ENCODE measurements around the gene CASZ1.

Gene CASZ1

GRCh38 chr1:10629091-10629815, 167.2 kb downstream of the CASZ1 start:
- no peak for DNase-seq
- in situ Hi-C loops (cut with HindIII; ENCODE audit: low pct_ligation_motif_present, low pct_unique_long_range_greater_than_20kb, low sequenced_read_pairs), result no loop called here

GRCh38 chr1:10628685-10629084, 167.8 kb downstream of the CASZ1 start:
- in situ Hi-C loops (cut with HindIII; ENCODE audit: low pct_ligation_motif_present, low pct_unique_long_range_greater_than_20kb, low sequenced_read_pairs), result no loop called here
- DNase-seq, result no peak

- no peak for DNase-seq
- in situ Hi-C loops (cut with HindIII; ENCODE audit: low pct_ligation_motif_present, low pct_unique_long_range_greater_than_20kb, low sequenced_read_pairs), result no loop called here
Measured at GRCh38 chr1:10626791-10627410, 169.5 kb downstream of the CASZ1 start.

DNA sequence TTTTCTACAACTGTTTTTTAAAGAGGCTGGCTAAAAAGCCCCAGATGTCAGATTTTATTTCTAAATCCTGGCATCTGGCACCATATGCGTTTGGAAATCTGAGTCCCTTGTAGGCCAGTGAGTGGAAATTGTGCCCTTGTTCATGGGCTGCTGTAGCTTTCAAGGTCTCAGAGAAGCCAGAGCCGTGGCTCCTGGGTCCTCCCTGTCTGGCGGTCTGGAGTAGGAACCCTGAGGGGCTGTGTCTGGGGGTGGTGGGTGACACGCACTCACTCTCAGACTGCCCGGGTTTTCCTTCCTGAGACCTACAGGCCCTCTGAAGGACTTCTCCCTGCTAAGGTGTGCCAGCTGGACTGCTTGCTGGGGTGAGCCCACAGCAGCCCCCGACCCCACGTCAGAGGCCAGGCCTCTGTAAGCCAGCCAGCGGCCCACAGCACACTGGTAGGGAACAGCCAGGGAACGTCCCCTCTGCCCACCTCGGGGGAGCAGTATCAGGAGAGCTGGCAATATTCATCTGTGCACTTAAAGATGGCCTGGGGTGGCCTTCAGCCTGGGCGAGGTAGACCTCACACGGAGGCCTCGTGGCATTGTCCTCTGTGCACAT, 170.2 kb downstream of the CASZ1 start:
- in situ Hi-C loops (cut with HindIII; ENCODE audit: low pct_ligation_motif_present, low pct_unique_long_range_greater_than_20kb, low sequenced_read_pairs), result no loop called here

GRCh38 chr1:10625554-10625953, 170.9 kb downstream of the CASZ1 start:
- no peak for DNase-seq
- in situ Hi-C loops (cut with HindIII; ENCODE audit: low pct_ligation_motif_present, low pct_unique_long_range_greater_than_20kb, low sequenced_read_pairs), result no loop called here

More for the DNA sequence above, 170.2 kb downstream of the CASZ1 start:
- DNase-seq, result no peak

- in situ Hi-C loops (cut with HindIII; ENCODE audit: low pct_ligation_motif_present, low pct_unique_long_range_greater_than_20kb, low sequenced_read_pairs), result no loop called here
- no peak for DNase-seq
Measured at GRCh38 chr1:10625076-10625475, 171.4 kb downstream of the CASZ1 start.

GRCh38 chr1:10624256-10625050, 172.0 kb downstream of the CASZ1 start:
- in situ Hi-C loops (cut with HindIII; ENCODE audit: low pct_ligation_motif_present, low pct_unique_long_range_greater_than_20kb, low sequenced_read_pairs), result no loop called here

DNA sequence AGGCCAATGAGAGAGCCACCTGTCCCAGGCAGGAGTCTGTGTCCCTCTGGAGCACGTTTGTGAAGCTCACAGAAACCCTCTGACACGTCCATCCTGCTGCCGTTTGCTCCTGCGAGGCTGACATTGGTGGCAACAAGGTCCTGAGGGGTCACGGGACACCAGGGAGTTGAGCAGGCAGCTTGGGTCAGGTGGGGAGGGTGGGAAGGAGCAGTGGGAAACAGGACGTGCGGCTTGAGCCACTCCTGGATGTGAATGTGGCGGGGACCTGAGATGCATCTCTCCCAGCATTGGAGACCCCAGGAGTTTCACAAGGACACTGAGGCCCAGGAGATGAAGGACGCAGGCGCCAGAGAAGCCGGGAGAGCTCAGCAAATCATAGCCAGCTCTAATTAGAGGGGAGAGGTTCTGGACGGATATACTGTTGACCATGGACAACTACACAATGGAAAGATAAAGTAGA, 172.7 kb downstream of the CASZ1 start:
- no peak for DNase-seq
- in situ Hi-C loops (cut with HindIII; ENCODE audit: low pct_ligation_motif_present, low pct_unique_long_range_greater_than_20kb, low sequenced_read_pairs), result no loop called here

More at GRCh38 chr1:10624256-10625050, 172.0 kb downstream of the CASZ1 start:
- no peak for DNase-seq

- in situ Hi-C loops (cut with HindIII; ENCODE audit: low pct_ligation_motif_present, low pct_unique_long_range_greater_than_20kb, low sequenced_read_pairs), result no loop called here
- no peak for DNase-seq
Measured at GRCh38 chr1:10622910-10623685, 173.3 kb downstream of the CASZ1 start.

DNA sequence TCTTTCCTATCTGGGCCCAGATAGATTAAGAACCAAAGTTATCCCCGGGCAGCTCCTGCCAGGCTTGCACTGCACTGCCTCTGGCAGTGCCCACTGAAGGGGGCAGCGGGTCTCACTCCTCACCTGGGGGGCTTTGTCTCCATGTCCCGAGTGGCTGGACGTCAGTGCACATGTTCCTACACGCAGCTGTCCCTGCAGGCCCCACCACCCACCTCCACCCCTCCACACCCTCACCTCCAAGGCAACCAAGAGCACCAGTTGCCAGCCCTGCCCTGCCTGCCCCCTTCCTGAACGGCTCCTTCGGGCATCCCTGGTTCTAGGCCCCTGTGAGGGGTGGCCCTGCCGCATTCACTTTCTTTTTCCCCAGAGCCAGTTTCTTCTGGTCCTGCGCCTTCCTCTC, 174.5 kb downstream of the CASZ1 start:
- in situ Hi-C loops (cut with HindIII; ENCODE audit: low pct_ligation_motif_present, low pct_unique_long_range_greater_than_20kb, low sequenced_read_pairs), result no loop called here
- DNase-seq, result no peak

GRCh38 chr1:10620776-10621175, 175.7 kb downstream of the CASZ1 start:
- DNase-seq, result no peak
- in situ Hi-C loops (cut with HindIII; ENCODE audit: low pct_ligation_motif_present, low pct_unique_long_range_greater_than_20kb, low sequenced_read_pairs), result no loop called here

DNA sequence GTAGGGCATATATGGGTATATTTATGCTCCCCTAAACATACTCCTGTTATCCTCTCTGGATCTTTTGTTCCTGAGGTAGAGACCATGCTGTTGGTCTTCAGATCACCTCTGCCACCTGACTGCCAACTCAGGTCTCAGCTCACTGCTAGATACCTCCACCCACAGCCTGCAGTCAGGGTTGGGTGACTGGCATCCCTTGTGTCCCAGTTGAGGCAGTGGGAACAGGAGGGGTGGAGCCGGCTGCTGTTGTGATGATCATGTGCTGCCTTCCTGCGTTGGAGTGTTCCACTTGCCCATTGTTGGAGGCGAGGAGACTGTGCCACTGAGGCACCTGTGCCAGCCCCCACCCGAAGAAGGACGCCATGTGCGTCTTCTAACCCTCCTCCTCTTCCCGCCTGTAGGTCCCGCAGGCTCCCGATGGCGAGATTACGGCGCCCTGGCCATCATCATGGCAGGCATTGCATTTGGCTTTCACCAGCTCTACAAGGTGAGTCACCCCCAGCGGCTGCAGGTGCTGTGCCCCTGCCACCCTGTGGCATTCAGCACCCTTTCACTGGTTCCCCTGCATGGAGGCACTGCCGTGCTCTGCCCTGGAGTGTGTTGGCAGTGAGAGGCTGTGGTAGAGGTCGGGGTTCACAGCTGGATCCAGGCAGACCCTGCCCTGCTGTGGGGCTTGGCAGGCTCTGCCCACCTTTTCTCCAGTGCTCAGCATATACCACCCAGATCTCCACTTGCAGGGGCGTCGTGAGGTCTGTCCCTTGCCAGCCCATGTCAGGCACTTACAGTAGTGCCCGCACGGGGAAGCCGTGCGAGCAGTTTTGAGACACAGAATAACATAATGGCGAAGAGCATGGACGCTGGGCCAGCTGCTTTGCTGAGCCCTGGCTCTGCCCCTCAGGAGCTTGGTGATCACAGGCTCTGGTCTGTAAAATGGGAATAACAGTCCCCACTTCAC, 178.2 kb downstream of the CASZ1 start:
- no peak for DNase-seq
- in situ Hi-C loops (cut with HindIII; ENCODE audit: low pct_ligation_motif_present, low pct_unique_long_range_greater_than_20kb, low sequenced_read_pairs), result no loop called here

- DNase-seq, result no peak
- in situ Hi-C loops (cut with HindIII; ENCODE audit: low pct_ligation_motif_present, low pct_unique_long_range_greater_than_20kb, low sequenced_read_pairs), result no loop called here
Measured at GRCh38 chr1:10617318-10617717, 179.1 kb downstream of the CASZ1 start.

- DNase-seq, result no peak
- in situ Hi-C loops (cut with HindIII; ENCODE audit: low pct_ligation_motif_present, low pct_unique_long_range_greater_than_20kb, low sequenced_read_pairs), result no loop called here
Measured at GRCh38 chr1:10616696-10617095, 179.8 kb downstream of the CASZ1 start.

GRCh38 chr1:10615932-10616671, 180.3 kb downstream of the CASZ1 start:
- DNase-seq, result no peak
- in situ Hi-C loops (cut with HindIII; ENCODE audit: low pct_ligation_motif_present, low pct_unique_long_range_greater_than_20kb, low sequenced_read_pairs), result no loop called here

GRCh38 chr1:10615332-10615731, 181.1 kb downstream of the CASZ1 start:
- no peak for DNase-seq
- in situ Hi-C loops (cut with HindIII; ENCODE audit: low pct_ligation_motif_present, low pct_unique_long_range_greater_than_20kb, low sequenced_read_pairs), result no loop called here

All from ACHN (cell line).